SU-DHL-6 (cell line): ENCODE measurements around the gene EZR.

Experiments used
- H2AFZ ChIP-seq: fragments of 200-600 bp; sonication (generic); 2 replicates; pipeline ENCODE4 v1.6.1; 2014; ENCODE audit warnings: low read depth, mild to moderate bottlenecking, moderate library complexity, mixed read lengths, antibody characterized with exemption, low read length; ENCODE audit not compliant: severe bottlenecking
- H3F3A ChIP-seq: fragments of 200-600 bp; shearing (Covaris generic); 2 replicates; pipeline ENCODE4 v1.6.0; 2016; ENCODE audit warnings: antibody characterized with exemption, mild to moderate bottlenecking; ENCODE audit not compliant: insufficient read depth
- H3K27ac ChIP-seq: fragments of 200-600 bp; sonication (generic); 2 replicates; pipeline ENCODE4 v1.5.1; 2016; ENCODE audit warnings: low read depth, mild to moderate bottlenecking, low read length, moderate library complexity, mixed read lengths
- H3K27me3 ChIP-seq: fragments of 200-600 bp; sonication (generic), shearing (Covaris generic); 2 replicates; pipeline ENCODE4 v1.6.0; 2014; ENCODE audit warnings: mild to moderate bottlenecking, low read length
- H3K36me3 ChIP-seq: fragments of 200-600 bp; sonication (generic); 2 replicates; pipeline ENCODE4 v1.6.1; 2014; ENCODE audit warnings: mild to moderate bottlenecking, low read length, mixed read lengths
- H3K4me2 ChIP-seq: fragments of 300-600, 200-600 bp; shearing (Covaris generic), sonication (generic); 2 replicates; pipeline ENCODE4 v1.6.0; 2014; ENCODE audit warnings: low read length, low read depth, mild to moderate bottlenecking; ENCODE audit not compliant: poor library complexity, severe bottlenecking
- H3K4me3 ChIP-seq: fragments of 200-600 bp; sonication (generic); 2 replicates; pipeline ENCODE4 v1.5.1; 2014; ENCODE audit warnings: antibody characterized with exemption, low read length, mild to moderate bottlenecking, mixed read lengths; ENCODE audit not compliant: insufficient read depth, poor library complexity, severe bottlenecking
- H3K79me2 ChIP-seq: fragments of 200-600 bp; sonication (generic); 2 replicates; pipeline ENCODE4 v1.6.1; 2014; ENCODE audit warnings: mild to moderate bottlenecking, low read length, moderate library complexity; ENCODE audit not compliant: insufficient read depth
- H3K9ac ChIP-seq: fragments of 200-600 bp; sonication (generic); 2 replicates; pipeline ENCODE4 v1.7.0; 2014; ENCODE audit warnings: mild to moderate bottlenecking, low read length
- H3K9me2 ChIP-seq: fragments of 200-600 bp; sonication (generic); replicated peaks from 2 replicates; pipeline ENCODE4 v1.6.1; 2014; ENCODE audit warnings: low read length; ENCODE audit not compliant: insufficient read depth
- H3K9me3 ChIP-seq: fragments of 200-600 bp; sonication (generic); 2 replicates; pipeline ENCODE4 v1.6.1; 2014; ENCODE audit warnings: low read length, mixed read lengths; ENCODE audit not compliant: insufficient read depth
- H4K20me1 ChIP-seq: fragments of 200-600 bp; sonication (generic); 2 replicates; pipeline ENCODE4 v1.6.1; 2014; ENCODE audit warnings: low read depth, mild to moderate bottlenecking, antibody characterized with exemption, low read length, moderate library complexity, mixed read lengths
- CTCF ChIP-seq: fragments of 200-600 bp; sonication (generic); IDR thresholded peaks from one replicate; pipeline ENCODE4 v1.5.1; 2017; ENCODE audit warnings: antibody characterized with exemption, mild to moderate bottlenecking, low read length, moderate library complexity; ENCODE audit not compliant: insufficient read depth, poor library complexity, severe bottlenecking
- EZH2phosphoT487 ChIP-seq: fragments of 200-600 bp; sonication (generic), shearing (Covaris generic); conservative IDR thresholded peaks from 2 replicates; pipeline ENCODE4 v1.6.1; 2018; ENCODE audit warnings: mild to moderate bottlenecking, antibody characterized with exemption, low read length, moderate library complexity, mixed read lengths

The EZR gene

GRCh38 chr6:158813032-158813431 lies 6.1 kb downstream of the EZR start:
- Histone ChIP-seq H3K27me3 (no peaks in the 10 kb centered on the region), H3K9me3 (no peaks in the 10 kb centered on the region), H3K36me3 (peaks cover 18% of the 10 kb centered on the region), H3K9ac (peak overlapping the region; percentile 87), H3K4me3 (peak overlapping the region; percentile 76), H2AFZ (no peak overlapping the region), H3K79me2 (peaks cover 92% of the 10 kb centered on the region), H3K9me2 (no peaks in the 10 kb centered on the region), H3F3A (peaks cover 74% of the 10 kb centered on the region), H3K27ac (peak overlapping the region; percentile 96), H3K4me2 (peak overlapping the region; percentile 63), H4K20me1 (peaks cover 18% of the 10 kb centered on the region; the same call in 1 of the 2 replicates)
- TF ChIP-seq EZH2phosphoT487, result no peak
- no peak for TF ChIP-seq CTCF

- peaks cover 16% of the 10 kb centered on the region; the same call in 1 of the 2 replicates for H4K20me1 ChIP-seq
- no peaks in the 10 kb centered on the region for H3K9me3 ChIP-seq
- H3K27me3 ChIP-seq, result no peaks in the 10 kb centered on the region
- H3K79me2 ChIP-seq, result peaks cover 92% of the 10 kb centered on the region
- no peak for TF ChIP-seq CTCF
- TF ChIP-seq EZH2phosphoT487, result no peak
- H3K4me3 ChIP-seq, result peak overlapping the region; percentile 76
- no peak overlapping the region for H2AFZ ChIP-seq
- H3K36me3 ChIP-seq, result peaks cover 18% of the 10 kb centered on the region
- H3K9ac ChIP-seq, result peak overlapping the region; percentile 87
- peaks cover 78% of the 10 kb centered on the region for H3F3A ChIP-seq
- H3K9me2 ChIP-seq, result no peaks in the 10 kb centered on the region
- H3K4me2 ChIP-seq, result peak overlapping the region; percentile 63
- H3K27ac ChIP-seq, result peak overlapping the region; percentile 96
Observed at GRCh38 chr6:158812611-158813010, 6.6 kb downstream of the EZR start.

- H3K27me3 ChIP-seq, result no peaks in the 10 kb centered on the region
- peaks cover 92% of the 10 kb centered on the region for H3F3A ChIP-seq
- peaks cover 13% of the 10 kb centered on the region; the same call in 1 of the 2 replicates for H3K36me3 ChIP-seq
- peak overlapping the region; percentile 63 for H3K4me2 ChIP-seq
- no peak overlapping the region for H2AFZ ChIP-seq
- H3K9me2 ChIP-seq, result no peaks in the 10 kb centered on the region
- peaks cover 13% of the 10 kb centered on the region; the same call in 1 of the 2 replicates for H4K20me1 ChIP-seq
- H3K9me3 ChIP-seq, result no peaks in the 10 kb centered on the region
- peak overlapping the region; percentile 87 for H3K9ac ChIP-seq
- peak overlapping the region; percentile 96 for H3K27ac ChIP-seq
- peak overlapping the region; percentile 76 for H3K4me3 ChIP-seq
- H3K79me2 ChIP-seq, result peaks cover 92% of the 10 kb centered on the region
- TF ChIP-seq CTCF (no peak), EZH2phosphoT487 (no peak)
Observed at GRCh38 chr6:158810155-158811095, 8.7 kb downstream of the EZR start.
